Hematopoietic multipotent progenitor cell treated with erythropoietin and hydrocortisone succinate and interleukin-3 and kit ligand, for 17 days (in vitro differentiated cells): ENCODE results near the gene OR10A3.
"Not testable (repeated sequence)": the region's sequence is repeated elsewhere in the genome, so short reads cannot be mapped to it uniquely, and the experiment has no call there.

Experiments
- DNase-seq: peaks from one replicate; pipeline ENCODE4 v3.0.0-alpha.2; 2015; ENCODE audit warnings: low spot score

OR10A3 gene, protein sequence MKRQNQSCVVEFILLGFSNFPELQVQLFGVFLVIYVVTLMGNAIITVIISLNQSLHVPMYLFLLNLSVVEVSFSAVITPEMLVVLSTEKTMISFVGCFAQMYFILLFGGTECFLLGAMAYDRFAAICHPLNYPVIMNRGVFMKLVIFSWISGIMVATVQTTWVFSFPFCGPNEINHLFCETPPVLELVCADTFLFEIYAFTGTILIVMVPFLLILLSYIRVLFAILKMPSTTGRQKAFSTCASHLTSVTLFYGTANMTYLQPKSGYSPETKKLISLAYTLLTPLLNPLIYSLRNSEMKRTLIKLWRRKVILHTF

DNA sequence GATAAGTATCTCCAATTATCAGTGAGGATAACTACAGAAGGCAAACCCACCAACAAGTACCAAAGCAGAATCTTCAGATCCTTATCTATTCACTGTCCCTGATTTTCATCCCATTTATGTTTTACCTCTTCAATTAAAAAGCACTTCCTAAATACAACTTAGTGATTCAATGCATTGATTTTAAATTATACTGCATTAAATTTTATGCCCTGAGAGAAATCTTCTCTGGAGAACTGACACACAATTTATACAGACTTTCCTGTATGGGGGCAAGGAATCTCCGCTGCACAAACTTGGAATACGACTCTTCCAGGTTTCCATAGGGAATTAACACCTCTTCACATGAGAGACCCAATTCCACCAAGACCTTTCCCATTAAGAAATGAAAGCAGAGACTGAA is at the start of gene OR10A3:
TSS of gene OR10A3 (minus strand) at position 101 of the 400 bp plus-strand sequence. CDS start 2,188 bp downstream, outside the sequence.
- no peak for DNase-seq

DNA sequence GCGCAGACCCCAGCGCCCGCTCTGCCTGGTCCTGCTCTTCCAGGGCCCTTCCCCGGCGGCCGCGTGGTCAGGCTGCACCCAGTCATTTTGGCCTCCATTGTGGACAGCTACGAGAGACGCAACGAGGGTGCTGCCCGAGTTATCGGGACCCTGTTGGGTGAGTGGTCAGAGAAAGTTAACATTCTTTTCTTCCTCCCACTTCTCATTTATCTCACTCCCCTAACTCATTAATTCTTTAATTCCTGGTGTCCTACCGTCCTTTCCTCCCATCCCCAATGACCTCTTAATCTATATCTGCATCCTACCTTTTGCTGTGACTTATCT is 46.0 kb upstream of the OR10A3 start:
- DNase-seq: not testable (repeated sequence)

DNA sequence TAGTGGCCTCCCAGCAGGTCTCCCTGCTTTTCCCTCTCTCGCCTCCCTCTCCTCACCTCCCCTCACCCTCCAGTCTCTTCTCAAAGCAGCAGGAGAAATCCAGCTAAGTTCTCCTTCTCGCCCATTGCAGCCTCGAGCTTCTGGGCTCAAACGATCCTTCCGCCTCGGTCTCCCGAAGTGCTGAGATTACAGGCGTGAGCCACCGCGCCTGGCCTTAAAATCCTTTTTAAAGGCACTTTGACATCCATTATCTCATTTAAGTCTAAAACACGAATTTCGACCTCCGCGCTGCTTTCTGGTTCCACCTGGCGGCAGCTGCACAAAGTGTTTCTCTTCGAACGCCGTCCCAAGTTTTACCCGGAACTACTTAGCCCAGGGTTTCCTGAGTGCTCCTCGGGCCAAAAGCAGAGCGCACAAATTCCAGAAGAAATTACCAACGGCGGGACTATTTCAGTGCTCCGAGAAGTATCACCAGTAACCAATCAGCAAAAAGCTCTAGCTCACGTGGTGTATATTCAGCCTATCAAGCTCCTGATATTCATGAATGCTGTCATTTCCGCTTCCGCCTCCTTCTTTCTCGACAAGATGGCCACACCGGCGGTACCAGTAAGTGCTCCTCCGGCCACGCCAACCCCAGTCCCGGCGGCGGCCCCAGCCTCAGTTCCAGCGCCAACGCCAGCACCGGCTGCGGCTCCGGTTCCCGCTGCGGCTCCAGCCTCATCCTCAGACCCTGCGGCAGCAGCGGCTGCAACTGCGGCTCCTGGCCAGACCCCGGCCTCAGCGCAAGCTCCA is 45.5 kb upstream of the OR10A3 start, which contains the start of gene EIF3F:
TSS of gene EIF3F (plus strand) at position 570 of the 792 bp plus-strand sequence. CDS start at position 586, 16 bp downstream.
- DNase-seq: peak; percentile 99

DNA sequence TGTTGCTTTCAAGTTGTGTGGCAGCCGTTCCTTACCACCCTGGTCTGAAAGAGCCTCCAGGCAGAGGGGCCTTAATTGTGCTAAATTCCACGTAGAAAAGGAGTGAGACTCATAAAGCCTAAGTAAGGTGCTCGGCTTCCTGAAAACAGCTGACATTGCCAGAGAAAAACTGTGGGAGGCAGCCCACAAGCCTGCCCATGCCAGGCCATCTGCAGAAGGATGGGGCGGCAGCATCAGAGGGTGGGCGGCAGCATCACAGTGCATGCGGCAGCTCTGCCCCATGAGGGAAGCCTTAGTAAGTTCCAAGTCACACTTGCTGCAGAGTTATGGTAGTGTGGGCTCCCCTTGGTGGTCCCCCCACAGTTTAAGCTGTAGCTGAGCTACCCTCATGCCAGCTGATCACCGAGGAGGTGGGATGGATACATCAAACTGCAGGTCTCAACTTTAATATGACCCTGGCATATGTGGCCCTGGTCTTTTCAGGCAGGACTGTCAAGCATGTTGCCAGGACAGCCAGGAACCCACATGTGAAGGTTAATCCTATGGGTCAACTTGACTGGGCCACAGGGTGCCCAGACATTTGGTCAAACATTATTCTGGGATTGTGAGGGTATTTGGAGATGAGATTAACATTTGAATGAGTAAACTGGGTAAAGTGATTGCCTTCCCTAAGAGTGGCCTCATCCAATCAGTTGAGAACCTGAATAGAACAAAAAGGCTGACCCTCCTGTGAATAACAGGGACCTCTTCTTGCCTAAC is 42.5 kb upstream of the OR10A3 start:
- DNase-seq: no peak

DNA sequence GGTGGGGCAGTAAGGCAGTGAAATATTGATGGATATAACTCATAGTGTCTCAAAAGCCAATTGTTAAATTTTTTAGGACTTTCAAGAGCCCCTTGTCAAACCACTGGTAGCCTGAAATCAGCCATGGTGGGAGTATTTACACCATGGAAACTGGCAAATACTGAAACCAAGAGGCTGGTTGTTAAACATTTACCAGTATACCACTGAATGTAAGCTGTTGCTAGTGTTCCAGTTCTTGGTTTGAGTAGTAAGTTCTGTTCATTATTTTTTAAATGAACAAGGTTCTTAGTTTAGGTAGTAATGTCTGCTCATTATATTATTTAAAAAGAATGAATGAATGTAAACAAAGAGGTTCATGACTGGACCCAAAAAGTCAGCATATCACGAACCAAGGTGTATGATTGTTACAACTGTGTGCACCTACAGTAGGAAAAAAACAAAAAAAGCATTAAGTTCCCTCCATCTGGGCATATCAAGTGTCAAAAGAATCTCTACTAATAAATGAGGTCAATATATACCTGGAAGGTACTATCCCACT is 41.1 kb upstream of the OR10A3 start:
- DNase-seq: no peak

DNA sequence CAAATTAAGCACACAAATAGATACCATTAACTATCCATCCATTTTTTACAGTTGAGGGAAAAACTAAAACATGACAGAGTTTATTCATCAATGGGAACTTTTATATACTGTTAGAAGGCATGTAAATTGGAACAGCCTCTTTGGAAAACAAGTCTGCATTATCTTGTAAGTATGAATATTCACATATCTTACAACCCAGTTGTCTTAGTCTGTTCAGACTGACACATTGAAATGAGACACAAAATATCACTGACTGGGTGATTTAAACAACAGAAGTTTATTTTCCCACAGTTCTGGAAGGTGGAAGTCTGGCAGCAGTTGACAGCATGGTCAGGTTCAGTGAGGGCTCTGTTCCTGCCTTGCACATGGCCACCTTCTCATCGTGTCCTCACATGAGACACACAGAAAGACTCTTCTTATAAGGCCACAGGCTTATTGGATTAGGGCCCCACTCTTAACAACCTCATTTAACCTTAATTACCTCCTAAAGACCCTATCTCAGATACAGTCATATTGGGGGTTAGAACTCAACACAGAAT is 40.2 kb upstream of the OR10A3 start:
- DNase-seq: no peak

DNA sequence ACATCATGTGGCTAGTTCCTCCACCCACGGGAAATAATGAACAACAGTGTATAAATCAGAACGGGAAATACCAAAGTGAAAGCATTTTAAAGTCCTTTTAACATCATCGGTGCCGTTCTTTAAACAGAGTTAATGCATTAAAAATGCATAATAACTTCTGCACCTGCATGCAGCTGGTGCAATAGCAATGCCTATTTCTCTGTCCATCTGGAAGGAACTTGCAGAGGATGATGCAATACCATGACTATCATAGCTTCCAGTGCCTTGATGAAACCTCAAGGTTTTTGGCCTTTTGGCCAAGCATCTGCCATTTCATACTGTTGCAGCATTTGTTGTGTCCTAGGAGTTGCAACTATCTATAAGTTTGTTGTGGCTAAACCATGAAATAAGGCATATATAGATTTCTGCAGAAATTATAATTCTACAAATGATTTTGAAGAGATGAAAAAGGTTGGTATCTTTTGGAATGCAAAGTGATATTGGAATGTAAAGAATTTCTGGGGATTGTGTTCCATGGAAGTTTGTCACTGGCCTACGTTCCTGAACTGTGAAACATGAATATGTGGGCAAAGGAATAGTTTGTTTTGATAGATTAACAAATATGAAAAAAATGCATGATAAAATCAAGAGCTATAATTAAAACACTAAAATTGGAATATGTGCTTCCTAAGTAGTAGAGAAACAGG is 35.9 kb upstream of the OR10A3 start:
- no peak for DNase-seq

DNA sequence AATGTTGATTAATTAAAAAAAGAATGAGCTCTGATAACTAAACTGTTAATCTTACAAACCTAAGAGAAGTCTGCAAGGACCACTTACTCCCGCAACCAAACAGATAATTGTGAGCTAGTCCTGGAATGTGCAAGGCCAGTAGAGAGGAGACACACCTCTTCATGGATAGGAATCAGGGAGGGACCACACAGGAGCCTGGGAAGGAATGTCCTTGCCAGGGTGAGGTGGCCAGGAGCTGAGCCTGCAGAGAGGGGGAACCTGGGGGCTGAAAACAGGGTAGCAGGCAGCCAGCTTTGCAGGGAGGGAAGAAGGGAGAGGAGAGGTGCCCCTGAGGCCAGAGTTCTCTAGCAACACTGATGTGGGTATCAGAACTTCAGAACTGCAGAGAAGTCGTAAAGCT is 33.2 kb upstream of the OR10A3 start:
- no peak for DNase-seq

DNA sequence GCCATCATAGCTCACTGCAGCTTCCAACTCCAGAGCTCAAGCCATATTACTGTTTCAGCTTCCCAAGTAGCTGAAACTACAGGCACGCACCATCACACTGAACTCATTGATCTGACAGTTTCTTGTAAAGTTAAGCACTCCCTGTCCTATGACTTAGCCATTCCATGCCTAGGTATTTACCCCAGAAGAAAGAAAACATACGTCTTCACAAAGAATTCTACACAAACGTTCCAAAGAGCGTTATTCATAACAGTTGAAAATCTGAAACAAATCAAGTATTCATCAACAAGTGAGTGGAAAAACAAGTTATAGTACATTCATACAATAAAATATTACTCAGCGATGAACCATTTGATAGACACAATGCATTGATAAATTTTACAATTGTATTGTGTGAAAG is 31.5 kb upstream of the OR10A3 start:
- DNase-seq: no peak

DNA sequence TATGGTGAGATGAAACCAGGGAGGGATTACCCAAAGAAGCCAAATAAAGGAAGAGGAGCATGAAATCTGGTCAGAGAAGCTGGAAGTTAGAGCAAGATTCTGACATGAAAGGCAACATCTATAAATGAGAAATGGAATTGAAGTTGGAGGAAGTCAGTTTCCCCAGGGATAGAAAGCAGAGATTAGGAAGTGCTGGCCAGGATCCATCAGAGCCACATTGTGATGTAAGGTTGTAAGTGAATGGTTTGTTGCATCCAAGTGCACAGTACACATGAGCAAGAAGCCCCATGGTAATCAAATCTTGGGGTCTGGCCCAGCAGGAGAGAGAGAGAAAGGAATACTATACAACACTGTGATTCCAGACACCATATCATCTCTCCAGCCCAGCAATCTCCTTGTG is 30.3 kb upstream of the OR10A3 start:
- no peak for DNase-seq

DNA sequence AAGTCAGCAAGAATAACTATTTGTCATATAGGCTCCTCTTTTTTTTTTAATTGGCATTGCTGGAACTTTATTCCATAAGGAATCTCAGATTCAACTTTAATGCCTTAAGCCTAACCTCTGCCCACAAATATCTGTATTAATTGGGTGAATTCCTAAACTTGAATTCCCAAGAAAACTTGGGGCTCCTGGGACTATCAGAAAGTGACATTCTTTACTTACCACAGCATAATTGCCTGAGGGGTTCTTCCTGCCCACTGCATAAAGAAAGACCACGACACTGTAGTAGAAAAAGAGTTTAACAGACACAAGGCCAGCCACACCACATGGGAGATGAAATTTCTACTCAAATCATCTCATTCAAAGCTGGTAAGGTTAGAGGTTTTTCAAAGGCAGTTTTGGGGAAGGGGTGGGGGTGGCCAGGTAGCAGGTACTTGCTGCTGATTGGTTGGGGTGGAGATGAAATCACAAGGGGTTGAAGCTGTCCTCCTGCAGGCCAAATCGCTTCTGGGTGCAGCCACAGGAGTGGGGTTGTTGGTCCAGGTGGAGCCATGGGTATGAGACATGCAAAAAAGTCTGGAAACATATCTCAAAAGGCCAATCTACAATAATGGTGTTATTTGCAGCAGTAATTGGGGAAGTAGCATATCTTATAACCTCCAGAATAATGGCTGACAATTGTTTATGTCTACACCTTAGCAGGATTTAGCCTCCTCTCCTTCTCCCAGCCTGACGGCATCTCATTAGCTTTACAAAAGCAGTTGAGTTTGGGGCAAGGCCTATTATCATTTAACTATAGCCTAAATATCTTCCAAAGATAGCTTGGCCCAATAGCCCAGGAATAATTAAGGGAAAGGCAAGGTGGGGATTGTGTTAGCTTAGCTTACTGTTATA is 28.5 kb upstream of the OR10A3 start:
- no peak for DNase-seq

DNA sequence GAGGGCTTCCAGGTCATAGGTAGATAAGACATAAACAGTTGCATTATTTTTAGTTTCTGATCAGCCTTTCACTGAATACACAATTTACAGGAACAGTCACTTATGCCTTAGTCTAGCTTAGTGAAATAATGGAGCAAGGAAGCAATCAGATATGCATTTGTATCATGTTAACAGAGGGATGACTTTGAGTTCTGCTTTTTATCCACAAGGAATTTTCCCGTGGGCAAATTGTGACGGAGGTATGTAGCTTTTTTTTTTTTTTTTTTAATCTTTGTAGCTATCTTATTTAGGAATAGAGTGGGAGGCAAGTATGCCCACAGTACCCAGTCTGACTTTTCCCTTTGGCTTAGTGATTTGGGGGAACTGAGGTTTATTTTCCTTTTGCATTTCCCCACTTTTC is 27.2 kb upstream of the OR10A3 start:
- no peak for DNase-seq

DNA sequence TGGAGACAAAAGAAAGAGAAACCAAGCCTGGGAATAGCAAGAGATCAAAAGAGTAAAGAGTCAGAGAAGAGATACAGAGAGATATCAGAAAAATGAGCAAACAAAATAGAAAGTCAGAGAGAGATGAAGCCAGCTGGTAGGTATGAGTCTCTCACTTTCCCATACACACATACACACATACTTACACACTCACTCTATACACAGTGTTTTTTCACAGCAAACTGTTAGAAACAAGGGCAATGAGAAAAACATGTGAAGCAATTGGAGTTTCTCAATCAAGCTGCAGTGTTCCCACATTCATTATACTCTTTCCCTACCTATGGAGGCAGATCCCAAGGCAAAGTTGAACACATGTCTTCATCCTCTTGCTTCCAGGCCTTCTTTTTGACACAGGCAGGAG is 26.3 kb upstream of the OR10A3 start:
- DNase-seq: no peak

DNA sequence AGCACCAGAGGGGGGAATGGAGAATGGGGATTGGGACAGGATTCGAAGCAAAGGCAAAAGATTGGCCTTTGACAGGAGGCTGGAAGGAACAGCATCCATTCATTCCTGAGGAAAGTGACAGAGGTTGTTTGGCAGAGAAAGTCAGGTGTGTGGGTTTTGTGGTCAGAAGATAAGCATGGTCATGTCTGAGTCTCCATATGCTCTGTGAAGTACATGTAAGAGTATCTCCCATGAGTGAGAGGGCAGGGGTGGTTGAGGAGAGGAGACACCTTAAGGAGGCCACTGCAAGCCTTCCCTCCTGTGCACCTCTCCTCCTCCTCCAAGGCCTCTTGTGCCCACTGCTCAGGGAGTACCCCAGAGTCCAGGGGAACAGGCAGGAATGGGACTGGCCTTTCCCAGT is 25.6 kb upstream of the OR10A3 start:
- no peak for DNase-seq

DNA sequence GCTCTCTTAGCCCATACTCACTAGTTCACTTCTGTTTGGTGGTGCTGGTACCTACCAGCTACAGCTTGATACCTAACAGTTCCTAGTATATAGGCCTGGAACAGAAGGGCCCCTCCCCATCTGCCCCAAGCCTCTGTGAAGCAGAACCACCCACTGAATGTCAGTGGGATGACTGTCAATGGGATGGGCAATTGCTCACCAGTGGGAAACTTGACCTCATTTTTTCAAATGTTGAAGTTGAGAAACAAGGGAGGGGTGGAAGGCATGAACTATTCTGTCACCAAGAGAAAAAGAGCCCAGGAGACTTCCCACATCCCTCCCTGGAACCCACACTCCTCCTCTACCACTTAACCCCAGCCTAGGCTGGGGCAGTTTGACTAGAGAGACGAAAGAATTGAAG is 23.9 kb upstream of the OR10A3 start, which contains the start of gene NLRP10:
TSS of gene NLRP10 (minus strand) at position 62 of the 400 bp plus-strand sequence. CDS start 1,952 bp downstream, outside the sequence.
- no peak for DNase-seq

DNA sequence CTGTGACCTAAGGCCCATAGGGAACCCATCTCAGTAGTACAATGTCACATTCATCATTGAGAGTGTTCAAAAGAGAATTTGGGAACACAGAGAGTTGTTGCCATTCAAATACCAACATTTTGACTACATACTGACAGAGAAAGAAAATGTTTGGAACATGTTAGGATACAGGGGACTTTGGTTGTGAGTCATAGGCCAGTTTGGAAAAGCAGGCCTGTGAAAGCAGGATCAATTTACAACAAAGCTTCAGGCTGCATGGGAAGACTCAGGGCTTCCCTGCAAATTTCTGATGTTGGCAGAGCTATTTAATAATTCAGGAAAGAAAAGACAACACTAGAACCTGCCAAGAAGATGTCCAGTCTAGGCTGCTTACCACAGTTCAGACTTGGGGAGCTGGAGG is 23.4 kb upstream of the OR10A3 start:
- DNase-seq: no peak

DNA sequence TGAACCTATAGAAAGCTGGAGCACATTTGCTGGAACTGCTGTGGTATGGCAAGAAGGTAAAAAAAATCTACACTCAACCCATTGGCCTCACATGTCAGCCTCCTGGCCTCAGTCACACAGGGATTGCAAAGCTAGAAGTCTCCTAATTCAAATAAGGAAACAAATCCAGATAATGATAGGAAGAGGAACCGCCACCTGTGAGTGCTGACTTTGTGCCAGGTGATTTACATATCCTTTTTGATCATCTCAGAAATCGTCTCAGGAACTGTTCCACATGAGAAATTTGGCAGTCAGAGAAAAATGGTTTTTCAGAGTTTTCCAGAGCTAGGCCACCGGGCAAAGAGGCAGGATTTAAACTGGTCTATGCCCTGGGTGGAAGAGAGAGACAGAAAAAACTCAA is 22.8 kb upstream of the OR10A3 start:
- DNase-seq: no peak

DNA sequence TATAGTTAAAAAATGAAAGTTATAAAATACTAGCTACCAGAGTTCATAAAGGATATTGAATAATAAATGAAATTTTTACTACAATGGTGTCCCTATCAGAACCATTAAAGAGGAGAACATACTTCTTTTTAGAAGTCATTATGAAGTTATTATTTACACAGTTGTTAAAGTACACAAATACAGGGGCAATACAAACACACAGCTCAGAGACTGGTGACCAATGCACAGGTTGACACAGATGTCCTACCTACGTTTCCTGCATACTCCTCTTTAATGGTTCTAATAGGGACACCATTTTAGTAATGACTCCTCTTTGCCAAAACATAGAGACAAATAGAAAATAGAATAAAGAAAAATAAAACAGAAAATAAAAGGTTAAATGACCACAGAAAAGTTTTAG is 13.7 kb upstream of the OR10A3 start:
- DNase-seq: no peak

DNA sequence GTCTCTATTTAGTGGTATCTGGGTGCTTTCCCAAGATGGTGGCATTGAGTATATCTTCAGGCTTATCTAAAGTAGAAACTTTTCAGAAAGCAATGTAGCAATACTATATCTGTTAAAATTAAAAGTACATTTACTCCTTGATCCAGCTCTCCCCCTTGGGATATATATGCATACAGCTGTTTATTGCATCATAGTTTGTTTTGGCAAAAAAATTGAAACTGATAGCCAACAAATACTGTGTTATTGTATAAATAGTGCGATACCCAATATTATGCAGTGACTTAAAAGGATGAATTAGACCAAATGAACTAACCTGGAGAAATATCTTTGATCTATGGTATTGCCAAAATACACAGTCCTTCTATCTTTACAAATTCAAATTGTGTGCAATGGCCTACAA is 8.4 kb upstream of the OR10A3 start:
- DNase-seq: no peak

DNA sequence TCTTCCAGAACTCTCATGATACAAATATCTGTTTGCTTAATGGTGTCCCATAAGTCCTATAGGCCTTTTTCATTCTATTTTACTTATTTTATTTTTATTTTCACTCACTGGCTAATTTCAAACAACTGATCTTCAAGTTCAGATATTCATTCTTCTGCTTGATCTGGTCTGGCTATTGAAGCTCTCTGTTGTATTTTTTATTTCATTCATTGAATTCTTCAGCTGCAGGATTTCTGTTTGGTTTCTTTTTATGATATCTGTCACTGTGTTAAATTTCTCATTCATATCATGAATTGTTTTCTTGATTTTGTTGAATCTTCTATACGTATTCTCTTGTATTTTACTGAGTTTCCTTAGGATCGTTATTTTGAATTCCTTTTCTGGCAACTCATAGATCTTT is 2.6 kb upstream of the OR10A3 start:
- no peak for DNase-seq

DNA sequence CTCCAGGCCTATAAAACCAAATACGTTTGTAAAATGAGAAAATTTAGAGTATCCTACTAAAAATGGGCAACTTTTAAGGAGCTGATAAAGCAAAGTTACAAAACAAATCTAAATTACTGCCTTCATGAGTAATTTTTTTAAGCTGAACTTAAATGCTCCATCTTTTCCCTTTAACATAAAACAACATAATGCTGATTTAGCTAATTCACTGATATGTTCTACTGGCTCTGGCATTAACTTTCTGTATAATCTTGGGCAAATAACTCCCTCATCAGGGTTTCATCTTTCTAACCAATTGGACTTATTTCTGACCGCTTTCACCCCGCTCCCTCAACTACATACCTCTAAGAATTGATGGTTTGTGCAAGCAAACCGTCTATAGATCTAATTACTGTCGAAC is 362 bp downstream of the OR10A3 start:
- no peak for DNase-seq
